ENCODE measurements around the gene ARHGAP15.

The ARHGAP15 gene

GRCh38 chr2:143514413-143514812, 385.2 kb downstream of the ARHGAP15 start:
- CTCF ChIA-PET, result no interaction called here

GRCh38 chr2:143515318-143515717, 386.1 kb downstream of the ARHGAP15 start:
- H3K27ac ChIP-seq, result no peak overlapping the region
- ChIA-PET POLR2A (ENCODE audit: low non-redundant PET) (no interaction called here), CTCF (interaction anchor here (0.6 kb wide), 1 partner anchor 1491 kb away, joined by 5 read pairs; no protein-coding TSS in a partner anchor)
- TF ChIP-seq CTCF (conservative IDR thresholded peaks at IDR 0.05; ENCODE audit: low read depth), result no peak
- DNase-seq (ENCODE audit: low spot score), result no peak

More at GRCh38 chr2:143514413-143514812, 385.2 kb downstream of the ARHGAP15 start:
- POLR2A ChIA-PET (ENCODE audit: low non-redundant PET), result no interaction called here
- H3K27ac ChIP-seq, result no peak overlapping the region
- no peak for DNase-seq (ENCODE audit: low spot score)
- no peak for TF ChIP-seq CTCF (conservative IDR thresholded peaks at IDR 0.05; ENCODE audit: low read depth)

GRCh38 chr2:143519521-143519920, 390.3 kb downstream of the ARHGAP15 start:
- no peak for DNase-seq (ENCODE audit: low spot score)
- ChIA-PET CTCF (interaction anchor here (0.6 kb wide), 1 partner anchor 236 kb away, joined by 3 read pairs; no protein-coding TSS in a partner anchor), POLR2A (ENCODE audit: low non-redundant PET) (no interaction called here)
- no peak for TF ChIP-seq CTCF (conservative IDR thresholded peaks at IDR 0.05; ENCODE audit: low read depth)
- no peak overlapping the region for H3K27ac ChIP-seq

- ChIA-PET CTCF (no interaction called here), POLR2A (ENCODE audit: low non-redundant PET) (no interaction called here)
- H3K27ac ChIP-seq, result no peak overlapping the region
- TF ChIP-seq CTCF (conservative IDR thresholded peaks at IDR 0.05; ENCODE audit: low read depth), result no peak
- no peak for DNase-seq (ENCODE audit: low spot score)
These were observed 392.2 kb downstream of the ARHGAP15 start for GRCh38 chr2:143521396-143521795.

GRCh38 chr2:143522699-143523098, 393.5 kb downstream of the ARHGAP15 start:
- no peak overlapping the region for H3K27ac ChIP-seq
- DNase-seq (ENCODE audit: low spot score), result no peak
- ChIA-PET CTCF (no interaction called here), POLR2A (ENCODE audit: low non-redundant PET) (no interaction called here)
- TF ChIP-seq CTCF (conservative IDR thresholded peaks at IDR 0.05; ENCODE audit: low read depth), result no peak

- POLR2A ChIA-PET (ENCODE audit: low non-redundant PET), result no interaction called here
- no peak for TF ChIP-seq CTCF (conservative IDR thresholded peaks at IDR 0.05; ENCODE audit: low read depth)
- H3K27ac ChIP-seq, result no peak overlapping the region
- CTCF ChIA-PET, result no interaction called here
- DNase-seq (ENCODE audit: low spot score), result no peak
These were observed 394.9 kb downstream of the ARHGAP15 start for GRCh38 chr2:143524119-143524553.

Data from RWPE1 (cell line).